IMR-90 (cell line): ENCODE data around the gene LYZL6. TPM values are rescaled to one million over a fixed set of nuclear protein-coding genes. Genes with fewer than 3 reads are reported as not detected.

ENCODE experiments used
- ATAC-seq: fragments of 200-7000 bp; cut with Tn5 transposase; 2 replicates; pipeline ENCODE4 v1.9.1; 2020; ENCODE audit warnings: low read depth, mild to moderate bottlenecking, moderate library complexity
- BruUV-seq: library from RNA; stranded (reverse); fragments of 400-500 nt; replicated peaks from 2 replicates; lab custom pipeline; 2021; lab: Mats Ljungman, UMichigan
- CTCF ChIA-PET: fragments of 300-600 bp; formaldehyde crosslinking; extraction: SDS; loops from one replicate; lab custom pipeline; 2021; ENCODE audit warnings: antibody characterized with exemption; lab: Yijun Ruan, JAX
- POLR2A ChIA-PET: fragments of 300-600 bp; sonication (Branson Sonifier 250); formaldehyde crosslinking; loops from one replicate; lab custom pipeline; 2022; ENCODE audit warnings: antibody characterized with exemption; ENCODE audit not compliant: unreplicated experiment; lab: Charles Lee
- DNase-seq: peaks from one replicate; pipeline ENCODE4 v3.0.0; 2013
- H2AFZ ChIP-seq: replicated peaks from 2 replicates; pipeline ENCODE3; 2013; ENCODE audit warnings: low read length, mild to moderate bottlenecking; ENCODE audit not compliant: poor library complexity
- H2AK5ac ChIP-seq: 2 replicates; pipeline ENCODE4 v1.6.1; 2013; ENCODE audit warnings: low read depth, low read length, inconsistent platforms
- H2AK9ac ChIP-seq: replicated peaks from 2 replicates; pipeline ENCODE3; 2013; ENCODE audit warnings: mild to moderate bottlenecking, low read depth, low read length, moderate library complexity; ENCODE audit not compliant: poor library complexity
- H2BK120ac ChIP-seq: 2 replicates; pipeline ENCODE4 v1.6.1; 2013; ENCODE audit warnings: low read depth, low read length, inconsistent platforms
- H2BK15ac ChIP-seq: 3 replicates; pipeline ENCODE4 v1.6.1; 2013; ENCODE audit warnings: low read depth, low read length, inconsistent platforms
- H2BK20ac ChIP-seq: 2 replicates; pipeline ENCODE4 v1.6.1; 2013; ENCODE audit warnings: low read depth, mild to moderate bottlenecking, inconsistent platforms, low read length, moderate library complexity
- H2BK5ac ChIP-seq: 2 replicates; pipeline ENCODE4 v1.6.1; 2013; ENCODE audit warnings: mild to moderate bottlenecking, low read depth, low read length, inconsistent platforms; ENCODE audit not compliant: poor library complexity, severe bottlenecking
- H3K14ac ChIP-seq: replicated peaks from 2 replicates; pipeline ENCODE4 v1.6.1; 2013; ENCODE audit warnings: low read depth, low read length, inconsistent platforms
- H3K18ac ChIP-seq: 2 replicates; pipeline ENCODE4 v1.6.1; 2013; ENCODE audit warnings: low read depth, low read length, control low read depth
- H3K23ac ChIP-seq: 2 replicates; pipeline ENCODE4 v1.6.1; 2013; ENCODE audit warnings: low read depth, low read length, inconsistent platforms
- H3K27ac ChIP-seq: 2 replicates; pipeline ENCODE4 v1.5.1; 2013; ENCODE audit warnings: mild to moderate bottlenecking, control low read depth, low read length; ENCODE audit not compliant: insufficient read depth
- H3K27me3 ChIP-seq: 2 replicates; pipeline ENCODE4 v1.6.1; 2013; ENCODE audit warnings: low read length; ENCODE audit not compliant: control insufficient read depth, insufficient read depth
- H3K36me3 ChIP-seq: 2 replicates; pipeline ENCODE4 v1.6.1; 2013; ENCODE audit warnings: low read length, mixed read lengths; ENCODE audit not compliant: control insufficient read depth, insufficient read depth
- H3K4ac ChIP-seq: 2 replicates; pipeline ENCODE4 v1.6.1; 2013; ENCODE audit warnings: low read depth, low read length, inconsistent platforms
- H3K4me1 ChIP-seq: 2 replicates; pipeline ENCODE4 v1.6.1; 2013; ENCODE audit warnings: low read length, mixed read lengths; ENCODE audit not compliant: control insufficient read depth, insufficient read depth
- H3K4me2 ChIP-seq: 2 replicates; pipeline ENCODE4 v1.6.1; 2013; ENCODE audit warnings: low read depth, mild to moderate bottlenecking, control low read depth, low read length, moderate library complexity
- H3K4me3 ChIP-seq: 2 replicates; pipeline ENCODE4 v1.5.1; 2013; ENCODE audit warnings: low read depth, mild to moderate bottlenecking, control low read depth, low read length, moderate library complexity; ENCODE audit not compliant: insufficient read depth
- H3K56ac ChIP-seq: 2 replicates; pipeline ENCODE4 v1.6.1; 2013; ENCODE audit warnings: low read length, inconsistent platforms; ENCODE audit not compliant: insufficient read depth; ENCODE audit errors: extremely low read depth
- H3K79me1 ChIP-seq, 2 experiments: 2 replicates each; pipeline ENCODE4 v1.6.1; 2013; ENCODE audit warnings: low read length in 2 of 2, inconsistent platforms in 1 of 2, low read depth in 1 of 2
- H3K9ac ChIP-seq: 2 replicates; pipeline ENCODE4 v1.6.1; 2013; ENCODE audit warnings: low read depth, low read length, control low read depth
- H3K9me1 ChIP-seq: 2 replicates; pipeline ENCODE4 v1.6.1; 2013; ENCODE audit warnings: low read length, inconsistent platforms; ENCODE audit not compliant: insufficient read depth
- H3K9me3 ChIP-seq: 2 replicates; pipeline ENCODE4 v1.6.1; 2013; ENCODE audit warnings: low read length; ENCODE audit not compliant: control insufficient read depth, insufficient read depth
- H4K20me1 ChIP-seq: 2 replicates; pipeline ENCODE4 v1.6.1; 2013; ENCODE audit warnings: low read length, inconsistent platforms; ENCODE audit not compliant: insufficient read depth
- H4K5ac ChIP-seq: 2 replicates; pipeline ENCODE4 v1.6.1; 2013; ENCODE audit warnings: mild to moderate bottlenecking, low read depth, low read length, control low read depth
- H4K8ac ChIP-seq, 2 experiments: 2 replicates each; pipeline ENCODE4 v1.6.1; 2013; ENCODE audit warnings: low read depth in 2 of 2, low read length in 2 of 2, control low read depth in 1 of 2, inconsistent platforms in 1 of 2
- H4K91ac ChIP-seq: 2 replicates; pipeline ENCODE4 v1.6.1; 2013; ENCODE audit warnings: low read depth, low read length, inconsistent platforms; ENCODE audit not compliant: insufficient read depth
- CHD1 ChIP-seq: IDR thresholded peaks from 2 replicates; pipeline ENCODE4 v1.6.1; 2012; ENCODE audit warnings: low read depth, low read length, improper control_type of control experiment
- NFE2L2 ChIP-seq: fragments of 150-350 bp; IDR thresholded peaks from 2 replicates; pipeline ENCODE4 v1.6.1; 2016; ENCODE audit warnings: low read depth, mild to moderate bottlenecking, low read length
- RAD21 ChIP-seq: IDR thresholded peaks from 2 replicates; pipeline ENCODE4 v1.6.1; 2012; ENCODE audit warnings: low read length, improper control_type of control experiment
- WGBS, 2 experiments: methylation state at CpG; one replicate each; pipeline versions ENCODE4 v1.1.5 to v1.1.7; 2013; ENCODE audit warnings: missing lambda C conversion rate in 2 of 2; ENCODE audit not compliant: insufficient read length in 1 of 2; ENCODE audit errors: extremely low coverage in 2 of 2; 5-methylcytosine and 5-hydroxymethylcytosine counted together
- dilution Hi-C: fragments of 300-500 bp; cut with HindIII; formaldehyde crosslinking; loops from one replicate; pipeline ENCODE4 v1.14.3; 2018; ENCODE audit warnings: low sequenced_read_pairs; ENCODE audit not compliant: unreplicated experiment
- in situ Hi-C: fragments of 300-500 bp; cut with MboI; formaldehyde crosslinking; loops from 3 replicates; pipeline ENCODE4 v1.14.3; 2019; ENCODE audit warnings: low sequenced_read_pairs, inconsistent platforms, mixed read lengths
- intact Hi-C: fragments of 100-400 bp; cut with micrococcal nuclease; formaldehyde crosslinking; loops from 2 replicates; pipeline ENCODE4 v1.10.0; 2022
- polyA plus RNA-seq, 3 experiments: library from polyadenylated mRNA; depleted of rRNA; stranded (reverse); fragments of >200 nt; gene quantifications; 2 replicates each; pipeline ENCODE4 v1.2.3, GENCODE V29; 2012; ENCODE audit warnings: low replicate concordance in 1 of 3
- total RNA-seq: library from RNA; depleted of rRNA; stranded (reverse); fragments of >200 nt; gene quantifications from 2 replicates; pipeline ENCODE4 v1.2.3, GENCODE V29; 2012

LYZL6 gene
- total and polyA plus RNA-seq, 2 of the 4 experiments (the other 2 are of a cell fraction), result not detected

DNA sequence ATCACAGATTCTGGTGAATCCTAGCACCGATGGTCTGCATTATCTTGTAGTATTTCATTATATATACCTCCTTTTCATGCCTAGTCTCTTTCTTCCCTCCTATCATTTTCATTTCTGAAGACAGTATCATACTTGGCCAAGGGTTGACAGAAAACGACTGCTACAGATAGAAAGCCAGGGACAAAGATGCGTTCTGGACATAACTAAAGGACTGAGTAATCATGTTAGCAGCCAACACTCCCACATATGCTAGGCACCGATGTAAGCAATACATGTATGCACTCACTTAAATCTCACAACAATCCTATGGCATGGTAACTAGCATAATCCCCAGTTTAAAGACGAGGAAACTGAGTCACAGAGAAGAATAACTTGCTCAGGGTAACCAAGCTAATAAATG is 35.8 kb downstream of the LYZL6 start:
- ChIA-PET POLR2A (no interaction called here), CTCF (no interaction called here)
- Histone ChIP-seq H4K8ac (no peak overlapping the region), H3K4me3 (no peak overlapping the region), H2AFZ (no peak overlapping the region), H3K4ac (no peak overlapping the region), H3K14ac (no peak overlapping the region), H3K27me3 (peaks cover 4% of the 10 kb centered on the region; the same call in 1 of the 2 replicates), H3K79me1 (no peaks in the 10 kb centered on the region), H2BK5ac (no peak overlapping the region), H4K5ac (no peak overlapping the region), H2AK5ac (no peak overlapping the region), H3K4me1 (no peaks in the 10 kb centered on the region), H3K4me2 (no peak overlapping the region), H2BK20ac (no peak overlapping the region), H3K36me3 (no peaks in the 10 kb centered on the region), H3K27ac (no peak overlapping the region), H2AK9ac (no peak overlapping the region), H3K56ac (no peak overlapping the region), H3K9me1 (no peaks in the 10 kb centered on the region; the same call in 1 of the 2 replicates), H3K18ac (no peak overlapping the region), H4K20me1 (no peaks in the 10 kb centered on the region; the same call in 1 of the 2 replicates), H2BK120ac (no peak overlapping the region), H3K9ac (no peak overlapping the region), H4K91ac (no peak overlapping the region), H2BK15ac (no peak overlapping the region), H3K9me3 (no peaks in the 10 kb centered on the region), H3K23ac (no peak overlapping the region)
- dilution Hi-C loops (no loop called here), in situ Hi-C loops (no loop called here), intact Hi-C loops (no loop called here)
- DNase-seq, result no peak
- BruUV-seq, result no TSS peak
- ATAC-seq, result no peak
- WGBS, 2 experiments, result 40% methylated on average over 1 of the region's 5 CpGs; no CpG with 5 or more reads in 1 of the 2 experiments
- TF ChIP-seq NFE2L2, result no peak
- TF ChIP-seq CHD1, result no peak
- no peak for TF ChIP-seq RAD21
